ENCODE data around the gene SYTL3.
"Not testable (repeated sequence)": the region's sequence is repeated elsewhere in the genome, so short reads cannot be mapped to it uniquely, and the experiment has no call there.

The SYTL3 gene

GRCh38 chr6:158780246-158780884 lies 130.5 kb downstream of the SYTL3 start:
- DNase-seq = no peak

- no peak for DNase-seq
These were observed 131.3 kb downstream of the SYTL3 start for GRCh38 chr6:158780988-158781691.

GRCh38 chr6:158781692-158782373 lies 132.0 kb downstream of the SYTL3 start:
- no peak for DNase-seq

GRCh38 chr6:158782432-158783166 lies 132.7 kb downstream of the SYTL3 start:
- no peak for DNase-seq

GRCh38 chr6:158783167-158783450 lies 133.3 kb downstream of the SYTL3 start:
- DNase-seq = no peak

- DNase-seq = no peak
These were observed 134.0 kb downstream of the SYTL3 start for GRCh38 chr6:158783851-158784250.

- DNase-seq = no peak
These were observed 134.7 kb downstream of the SYTL3 start for GRCh38 chr6:158784505-158784904.

- DNase-seq = no peak
These were observed 135.2 kb downstream of the SYTL3 start for GRCh38 chr6:158785036-158785435.

- DNase-seq = no peak
These were observed 136.9 kb downstream of the SYTL3 start for GRCh38 chr6:158786645-158787304.

GRCh38 chr6:158787395-158787794 lies 137.5 kb downstream of the SYTL3 start:
- no peak for DNase-seq

GRCh38 chr6:158789115-158789917 lies 139.5 kb downstream of the SYTL3 start:
- DNase-seq = no peak

- DNase-seq = no peak
These were observed 141.5 kb downstream of the SYTL3 start for GRCh38 chr6:158791274-158791855.

- DNase-seq = not testable (repeated sequence)
These were observed 142.7 kb downstream of the SYTL3 start for GRCh38 chr6:158792505-158792904.

- DNase-seq = peak; percentile 70
These were observed 143.6 kb downstream of the SYTL3 start for GRCh38 chr6:158793432-158793831.

GRCh38 chr6:158795516-158795915 lies 145.7 kb downstream of the SYTL3 start:
- DNase-seq = no peak

GRCh38 chr6:158796353-158796752 lies 146.5 kb downstream of the SYTL3 start:
- no peak for DNase-seq

- no peak for DNase-seq
These were observed 147.8 kb downstream of the SYTL3 start for GRCh38 chr6:158797331-158798310.

GRCh38 chr6:158798311-158798710 lies 148.5 kb downstream of the SYTL3 start:
- no peak for DNase-seq

- peak; percentile 99 for DNase-seq
These were observed 149.4 kb downstream of the SYTL3 start for GRCh38 chr6:158799051-158799792.

All from NCI-H82 (cell line).